Keratinocyte (primary cell): ENCODE measurements around the gene COL8A1. TPM values are rescaled to one million over a fixed set of nuclear protein-coding genes. Genes with fewer than 3 reads are reported as not detected.

ENCODE experiments used
- DNase-seq: peaks from one replicate; pipeline ENCODE4 v3.0.0-alpha.2; 2011; ENCODE audit warnings: low read depth, missing footprints, low spot score
- FAIRE-seq: peaks from 2 replicates; lab custom pipeline; 2011; peaks lifted over from hg19 to GRCh38; lab: Jason Lieb, UNC
- H2AFZ ChIP-seq: 2 replicates; pipeline ENCODE4 v1.6.0; 2012; ENCODE audit warnings: low read length, control low read depth, inconsistent platforms; ENCODE audit not compliant: control insufficient read depth
- H3K27ac ChIP-seq: 2 replicates; pipeline ENCODE4 v1.5.1; 2011; ENCODE audit warnings: low read length; ENCODE audit not compliant: control insufficient read depth, insufficient read depth
- H3K27me3 ChIP-seq: 3 replicates; pipeline ENCODE4 v1.6.0; 2011; ENCODE audit warnings: low read length; ENCODE audit not compliant: control insufficient read depth, insufficient read depth; ENCODE audit errors: extremely low read depth
- H3K36me3 ChIP-seq, 2 experiments: 2 replicates in 1 of 2; 3 replicates in 1 of 2; pipeline ENCODE4 v1.5.1; 2011; ENCODE audit warnings: low read length in 2 of 2, mild to moderate bottlenecking in 1 of 2; ENCODE audit not compliant: control insufficient read depth in 2 of 2, insufficient read depth in 2 of 2; ENCODE audit errors: extremely low read depth in 1 of 2
- H3K4me1 ChIP-seq: 3 replicates; pipeline ENCODE4 v1.5.1; 2011; ENCODE audit warnings: low read length; ENCODE audit not compliant: control insufficient read depth, insufficient read depth; ENCODE audit errors: extremely low read depth
- H3K4me2 ChIP-seq: 3 replicates; pipeline ENCODE4 v1.6.0; 2011; ENCODE audit warnings: low read depth, low read length; ENCODE audit not compliant: control insufficient read depth, insufficient read depth; ENCODE audit errors: extremely low read depth
- H3K4me3 ChIP-seq, 3 experiments: fragments of 200-600 bp in 1 of 3; sonication (generic) in 1 of 3; 2 replicates in 2 of 3; 3 replicates in 1 of 3; pipeline ENCODE4 v1.5.1; 2011 to 2016; ENCODE audit warnings: low read length in 3 of 3, mild to moderate bottlenecking in 3 of 3, control low read depth in 2 of 3, inconsistent platforms in 1 of 3, low read depth in 1 of 3, mixed read lengths in 1 of 3, mixed run types in 1 of 3, moderate library complexity in 1 of 3; ENCODE audit not compliant: control insufficient read depth in 2 of 3, insufficient read depth in 2 of 3; ENCODE audit errors: extremely low read depth in 1 of 3
- H3K79me2 ChIP-seq: 2 replicates; pipeline ENCODE4 v1.6.0; 2012; ENCODE audit warnings: low read length; ENCODE audit not compliant: control insufficient read depth, insufficient read depth
- H3K9ac ChIP-seq: 3 replicates; pipeline ENCODE4 v1.6.0; 2011; ENCODE audit warnings: low read length; ENCODE audit not compliant: control insufficient read depth, insufficient read depth; ENCODE audit errors: extremely low read depth
- H3K9me1 ChIP-seq: 3 replicates; pipeline ENCODE4 v1.6.0; 2011; ENCODE audit warnings: low read length; ENCODE audit not compliant: control insufficient read depth, insufficient read depth; ENCODE audit errors: extremely low read depth
- H3K9me3 ChIP-seq: 2 replicates; pipeline ENCODE4 v1.5.1; 2012; ENCODE audit warnings: low read depth, low read length; ENCODE audit not compliant: control insufficient read depth
- H4K20me1 ChIP-seq: 3 replicates; pipeline ENCODE4 v1.6.0; 2011; ENCODE audit warnings: low read length; ENCODE audit not compliant: control insufficient read depth, insufficient read depth; ENCODE audit errors: extremely low read depth
- CTCF ChIP-seq, 3 experiments: IDR thresholded peaks in 1 of 3; conservative IDR thresholded peaks in 1 of 3; optimal IDR thresholded peaks in 1 of 3; 2 replicates in 2 of 3; 3 replicates in 1 of 3; pipeline versions ENCODE3 to v1.5.1; 2011; ENCODE audit warnings: low read length in 3 of 3, mild to moderate bottlenecking in 3 of 3, moderate library complexity in 2 of 3, control low read depth in 1 of 3, inconsistent platforms in 1 of 3; ENCODE audit not compliant: insufficient read depth in 2 of 3; ENCODE audit errors: extremely low read depth in 1 of 3
- EZH2 ChIP-seq: IDR thresholded peaks from one replicate; pipeline ENCODE4 v1.6.1; 2012; ENCODE audit warnings: inconsistent platforms, mild to moderate bottlenecking, low read length, moderate library complexity
- dilution Hi-C: fragments of 300-500 bp; cut with MboI; formaldehyde crosslinking; loops from one replicate; pipeline ENCODE4 v1.7.0; 2020; ENCODE audit warnings: low sequenced_read_pairs; ENCODE audit not compliant: extremely low pct_ligation_motif_present
- polyA plus RNA-seq, 5 experiments: library from polyadenylated mRNA; depleted of rRNA in 3 of 5; stranded (reverse) in 3 of 5; stranded (forward) in 1 of 5; unstranded in 1 of 5; fragments of >200 nt; gene quantifications; 1 replicate in 1 of 5; 2 replicates in 3 of 5; 3 replicates in 1 of 5; pipeline versions ENCODE4 v1.2.1 to v1.2.3, GENCODE V29; 2011 to 2012; ENCODE audit warnings: missing spikeins in 2 of 5, low read depth in 1 of 5, low replicate concordance in 1 of 5

The COL8A1 gene
- polyA plus RNA-seq, 1 donor (not counting 4 experiments of a cell fraction or from before 2014, with no cell fraction given): 102 TPM

- Histone ChIP-seq H3K4me2 (no peak overlapping the region), H2AFZ (no peak overlapping the region)
These were observed 18.2 kb downstream of the COL8A1 start for GRCh38 chr3:99656624-99657023.

GRCh38 chr3:99658274-99658673 lies 19.9 kb downstream of the COL8A1 start:
- peak overlapping the region; percentile 62 for H3K27ac ChIP-seq
- H3K4me2 ChIP-seq: no peak overlapping the region
- no peak for TF ChIP-seq EZH2
- TF ChIP-seq CTCF (optimal IDR thresholded peaks at IDR 0.05 in 1 of 3, IDR thresholded peaks at IDR 0.05 in 1 of 3, conservative IDR thresholded peaks at IDR 0.05 in 1 of 3; ENCODE audit: extremely low read depth in 1 of 3, insufficient read depth in 2 of 3, low read length in 3 of 3): no peak

More at GRCh38 chr3:99656624-99657023, 18.2 kb downstream of the COL8A1 start:
- FAIRE-seq: no peak
- H3K4me1 ChIP-seq: peaks cover 13% of the 10 kb centered on the region
- dilution Hi-C loops: no loop called here
- H3K9ac ChIP-seq: no peak overlapping the region
- H3K4me3 ChIP-seq: no peak overlapping the region
- TF ChIP-seq CTCF (optimal IDR thresholded peaks at IDR 0.05 in 1 of 3, IDR thresholded peaks at IDR 0.05 in 1 of 3, conservative IDR thresholded peaks at IDR 0.05 in 1 of 3; ENCODE audit: extremely low read depth in 1 of 3, insufficient read depth in 2 of 3, low read length in 3 of 3): no peak
- no peak for TF ChIP-seq EZH2
- peaks cover 0 to 11% of the 10 kb centered on the region in 2 experiments for H3K36me3 ChIP-seq
- no peaks in the 10 kb centered on the region for H3K27me3 ChIP-seq
- no peaks in the 10 kb centered on the region for H3K9me3 ChIP-seq
- no peaks in the 10 kb centered on the region for H4K20me1 ChIP-seq
- H3K79me2 ChIP-seq: peaks cover 55% of the 10 kb centered on the region
- no peak for DNase-seq
- no peaks in the 10 kb centered on the region for H3K9me1 ChIP-seq
- no peak overlapping the region for H3K27ac ChIP-seq

More at GRCh38 chr3:99658274-99658673, 19.9 kb downstream of the COL8A1 start:
- dilution Hi-C loops: no loop called here
- Histone ChIP-seq H3K9ac (no peak overlapping the region), H4K20me1 (no peaks in the 10 kb centered on the region), H3K4me3 (no peak overlapping the region), H3K79me2 (peaks cover 57% of the 10 kb centered on the region), H3K9me1 (no peaks in the 10 kb centered on the region), H3K4me1 (peaks cover 13% of the 10 kb centered on the region), H3K27me3 (no peaks in the 10 kb centered on the region), H3K36me3 (peaks cover 0 to 6% of the 10 kb centered on the region in 2 experiments), H3K9me3 (no peaks in the 10 kb centered on the region), H2AFZ (no peak overlapping the region)
- DNase-seq (no peak), FAIRE-seq (no peak)
